H9 (cell line): ENCODE data around the gene MRPL54. TPM values are rescaled to one million over a fixed set of nuclear protein-coding genes. Genes with fewer than 3 reads are reported as not detected.

Source experiments
- DNase-seq: peaks from one replicate; pipeline ENCODE4 v3.0.0-alpha.2; 2017
- H2AFZ ChIP-seq: one replicate; pipeline ENCODE4 v1.6.1; 2013; ENCODE audit warnings: mild to moderate bottlenecking, low read length, control low read depth, moderate library complexity
- H2AK5ac ChIP-seq: 2 replicates; pipeline ENCODE4 v1.6.1; 2013; ENCODE audit warnings: low read length, control low read depth, mixed read lengths; ENCODE audit not compliant: insufficient read length
- H2BK120ac ChIP-seq: one replicate; pipeline ENCODE4 v1.6.1; 2013; ENCODE audit warnings: low read depth, mild to moderate bottlenecking, low read length, control low read depth, inconsistent platforms; ENCODE audit not compliant: poor library complexity, severe bottlenecking
- H2BK12ac ChIP-seq: 2 replicates; pipeline ENCODE4 v1.6.1; 2013; ENCODE audit warnings: low read length, control low read depth, mixed read lengths, low read depth; ENCODE audit not compliant: insufficient read length
- H2BK15ac ChIP-seq: 2 replicates; pipeline ENCODE4 v1.6.1; 2013; ENCODE audit warnings: low read depth, low read length, control low read depth
- H2BK20ac ChIP-seq: one replicate; pipeline ENCODE4 v1.6.1; 2013; ENCODE audit warnings: low read depth, mild to moderate bottlenecking, low read length, control low read depth, inconsistent platforms; ENCODE audit not compliant: poor library complexity, severe bottlenecking
- H2BK5ac ChIP-seq: 2 replicates; pipeline ENCODE4 v1.6.1; 2013; ENCODE audit warnings: low read length, control low read depth, mixed read lengths; ENCODE audit not compliant: insufficient read length
- H3K14ac ChIP-seq: 2 replicates; pipeline ENCODE4 v1.6.1; 2013; ENCODE audit warnings: low read length, control low read depth; ENCODE audit not compliant: insufficient read depth
- H3K18ac ChIP-seq: 2 replicates; pipeline ENCODE4 v1.6.1; 2013; ENCODE audit warnings: low read depth, mild to moderate bottlenecking, mixed read lengths, low read length, control low read depth; ENCODE audit not compliant: insufficient read length
- H3K23ac ChIP-seq: 2 replicates; pipeline ENCODE4 v1.6.1; 2013; ENCODE audit warnings: low read length, control low read depth, mixed read lengths, low read depth; ENCODE audit not compliant: insufficient read length
- H3K23me2 ChIP-seq: 2 replicates; pipeline ENCODE4 v1.6.1; 2013; ENCODE audit warnings: low read depth, mild to moderate bottlenecking, mixed read lengths, low read length, control low read depth; ENCODE audit not compliant: insufficient read length, poor library complexity, severe bottlenecking
- H3K27ac ChIP-seq: 2 replicates; pipeline ENCODE4 v1.5.1; 2013; ENCODE audit warnings: low read length, control low read depth, mixed read lengths, low read depth; ENCODE audit not compliant: insufficient read length
- H3K27me3 ChIP-seq: 2 replicates; pipeline ENCODE4 v1.6.1; 2013; ENCODE audit warnings: low read length, control low read depth, inconsistent platforms; ENCODE audit not compliant: insufficient read depth
- H3K4ac ChIP-seq: 2 replicates; pipeline ENCODE4 v1.6.1; 2013; ENCODE audit warnings: low read depth, mild to moderate bottlenecking, control low read depth, inconsistent platforms, low read length, moderate library complexity
- H3K4me1 ChIP-seq: 2 replicates; pipeline ENCODE4 v1.6.1; 2013; ENCODE audit warnings: low read length, control low read depth, inconsistent platforms; ENCODE audit not compliant: insufficient read depth
- H3K4me2 ChIP-seq: 2 replicates; pipeline ENCODE4 v1.6.1; 2013; ENCODE audit warnings: low read length, control low read depth, mixed read lengths; ENCODE audit not compliant: insufficient read length, insufficient read depth
- H3K56ac ChIP-seq: 2 replicates; pipeline ENCODE4 v1.6.1; 2013; ENCODE audit warnings: low read depth, mild to moderate bottlenecking, mixed read lengths, low read length, control low read depth; ENCODE audit not compliant: insufficient read length
- H3K79me1 ChIP-seq: 2 replicates; pipeline ENCODE4 v1.6.1; 2013; ENCODE audit warnings: low read depth, mild to moderate bottlenecking, moderate library complexity, low read length, control low read depth, inconsistent platforms; ENCODE audit not compliant: insufficient read depth, poor library complexity, severe bottlenecking
- H3K79me2 ChIP-seq: 2 replicates; pipeline ENCODE4 v1.6.1; 2013; ENCODE audit warnings: low read length, control low read depth, inconsistent platforms; ENCODE audit not compliant: insufficient read depth
- H3K9ac ChIP-seq: 2 replicates; pipeline ENCODE4 v1.6.1; 2013; ENCODE audit warnings: low read length, control low read depth, mixed read lengths; ENCODE audit not compliant: insufficient read length; ENCODE audit errors: extremely low read depth
- H3K9me3 ChIP-seq: one replicate; pipeline ENCODE4 v1.6.1; 2013; ENCODE audit warnings: low read depth, low read length, inconsistent platforms; ENCODE audit not compliant: control insufficient read depth
- H3T11ph ChIP-seq: one replicate; pipeline ENCODE4 v1.6.1; 2013; ENCODE audit warnings: mild to moderate bottlenecking, low read length, control low read depth, inconsistent platforms
- H4K20me1 ChIP-seq: one replicate; pipeline ENCODE4 v1.6.1; 2013; ENCODE audit not compliant: control insufficient read depth, insufficient read length, insufficient read depth
- H4K5ac ChIP-seq: 2 replicates; pipeline ENCODE4 v1.6.1; 2013; ENCODE audit warnings: low read depth, mild to moderate bottlenecking, mixed read lengths, low read length, control low read depth; ENCODE audit not compliant: insufficient read length
- H4K8ac ChIP-seq: replicated peaks from 2 replicates; pipeline ENCODE4 v1.6.1; 2013; ENCODE audit warnings: low read length, control low read depth, mixed read lengths, low read depth; ENCODE audit not compliant: insufficient read length
- H4K91ac ChIP-seq: 2 replicates; pipeline ENCODE4 v1.6.1; 2013; ENCODE audit warnings: low read depth, mild to moderate bottlenecking, moderate library complexity, mixed read lengths, low read length, control low read depth; ENCODE audit not compliant: insufficient read length
- H3K27ac Mint-ChIP-seq, 3 experiments: 2 replicates in 2 of 3; 3 replicates in 1 of 3; pipeline ENCODE4 v1.8.0; 2020 to 2021; ENCODE audit warnings: mixed read lengths in 3 of 3, mild to moderate bottlenecking in 1 of 3, moderate library complexity in 1 of 3
- H3K27me3 Mint-ChIP-seq: 2 replicates; pipeline ENCODE4 v1.8.0; 2021; ENCODE audit warnings: low read depth, mild to moderate bottlenecking, moderate library complexity, mixed read lengths
- H3K36me3 Mint-ChIP-seq, 3 experiments: 2 replicates in 2 of 3; 3 replicates in 1 of 3; pipeline ENCODE4 v1.8.0; 2020 to 2021; ENCODE audit warnings: low read depth in 3 of 3, mixed read lengths in 3 of 3; ENCODE audit not compliant: insufficient read depth in 1 of 3
- H3K4me1 Mint-ChIP-seq, 2 experiments: 2 replicates each; pipeline ENCODE4 v1.8.0; 2020; ENCODE audit warnings: mixed read lengths in 2 of 2
- H3K4me3 Mint-ChIP-seq, 2 experiments: 2 replicates in 1 of 2; 3 replicates in 1 of 2; pipeline ENCODE4 v1.8.0; 2020 to 2021; ENCODE audit warnings: mild to moderate bottlenecking in 2 of 2, mixed read lengths in 2 of 2, moderate library complexity in 1 of 2
- H3K9me3 Mint-ChIP-seq, 2 experiments: 2 replicates in 1 of 2; 3 replicates in 1 of 2; pipeline ENCODE4 v1.8.0; 2020; ENCODE audit warnings: mild to moderate bottlenecking in 2 of 2, mixed read lengths in 2 of 2, moderate library complexity in 1 of 2
- CTCF ChIP-seq: fragments of 200-600 bp; sonication (generic); conservative IDR thresholded peaks from 3 replicates; pipeline ENCODE4 v1.8.0; 2021; ENCODE audit warnings: antibody characterized with exemption, mild to moderate bottlenecking
- WGBS: extraction: QIAGEN DNeasy Blood & Tissue Kit; methylation state at CpG from one replicate; pipeline ENCODE4 v1.1.7; 2013; ENCODE audit warnings: missing lambda C conversion rate, low lambda C conversion rate, mixed read lengths; ENCODE audit not compliant: insufficient read length; ENCODE audit errors: extremely low coverage; 5-methylcytosine and 5-hydroxymethylcytosine counted together
- total RNA-seq: library from RNA; stranded (reverse); gene quantifications from 2 replicates; pipeline ENCODE4 v1.2.1, GENCODE V29; 2021

The MRPL54 gene
- total RNA-seq, 1 experiment from 2014 or later, result 60.0 TPM

GRCh38 chr19:3740431-3740830 lies 22.1 kb upstream of the MRPL54 start:
- Histone ChIP-seq H3K14ac (no peak overlapping the region), H3T11ph (no peak overlapping the region), H3K79me1 (no peaks in the 10 kb centered on the region), H3K23ac (no peak overlapping the region), H2AK5ac (no peak overlapping the region), H3K4ac (no peak overlapping the region), H4K91ac (no peak overlapping the region), H3K79me2 (no peaks in the 10 kb centered on the region), H3K4me1 (no peaks in the 10 kb centered on the region), H4K8ac (no peak overlapping the region), H3K4me2 (no peak overlapping the region), H2BK15ac (no peak overlapping the region), H3K9ac (no peak overlapping the region), H2BK20ac (no peak overlapping the region), H2AFZ (no peak overlapping the region), H3K18ac (no peak overlapping the region), H4K5ac (no peak overlapping the region), H3K27me3 (no peaks in the 10 kb centered on the region), H3K23me2 (no peaks in the 10 kb centered on the region), H2BK12ac (no peak overlapping the region), H2BK5ac (no peak overlapping the region), H4K20me1 (no peaks in the 10 kb centered on the region), H2BK120ac (no peak overlapping the region), H3K27ac (no peak overlapping the region), H3K9me3 (no peaks in the 10 kb centered on the region), H3K56ac (no peak overlapping the region)
- H3K4me1 Mint-ChIP-seq, result no peaks in the 10 kb centered on the region
- no peaks in the 10 kb centered on the region; the same call in 1 of the 2 replicates for H3K27me3 Mint-ChIP-seq
- WGBS, result no CpG with 5 or more reads among the region's 24 CpGs
- no peak for DNase-seq
- H3K9me3 Mint-ChIP-seq, result no peaks in the 10 kb centered on the region
- no peak overlapping the region for H3K27ac Mint-ChIP-seq
- H3K4me3 Mint-ChIP-seq, result no peak overlapping the region
- TF ChIP-seq CTCF, result no peak
- H3K36me3 Mint-ChIP-seq, result peaks cover 0 to 23% (median 13%) of the 10 kb centered on the region in 3 experiments; a peak in 5 of 7 replicates
